Kidney epithelial cell (primary cell): ENCODE data around the gene CHAD. TPM values are rescaled to one million over a fixed set of nuclear protein-coding genes. Genes with fewer than 3 reads are reported as not detected.

Experiments used
- DNase-seq: peaks from one replicate; pipeline ENCODE4 v3.0.0-alpha.2; 2010; ENCODE audit warnings: low read depth
- H3K27me3 ChIP-seq: 2 replicates; pipeline ENCODE4 v1.6.0; 2011; ENCODE audit warnings: low read length; ENCODE audit not compliant: control insufficient read depth, insufficient read depth
- H3K36me3 ChIP-seq: 2 replicates; pipeline ENCODE4 v1.5.1; 2011; ENCODE audit warnings: low read length; ENCODE audit not compliant: control insufficient read depth, insufficient read depth
- H3K4me3 ChIP-seq: 2 replicates; pipeline ENCODE4 v1.5.1; 2011; ENCODE audit warnings: low read depth, mild to moderate bottlenecking, control low read depth, low read length
- CTCF ChIP-seq: IDR thresholded peaks from 2 replicates; pipeline ENCODE4 v1.5.1; 2011; ENCODE audit warnings: mild to moderate bottlenecking, moderate library complexity, low read length, control low read depth, inconsistent platforms; ENCODE audit not compliant: insufficient read depth, poor library complexity, severe bottlenecking
- total RNA-seq: library from RNA; depleted of rRNA; stranded (reverse); fragments of >200 nt; gene quantifications from 2 replicates; pipeline ENCODE4 v1.2.3, GENCODE V29; 2015

CHAD gene
- total RNA-seq, 1 donor from 2014 or later = not detected

- Histone ChIP-seq H3K27me3 (no peaks in the 10 kb centered on the region), H3K36me3 (no peaks in the 10 kb centered on the region), H3K4me3 (no peak overlapping the region)
- DNase-seq = no peak
- no peak for TF ChIP-seq CTCF
Observed at GRCh38 chr17:50457621-50458020, 11.1 kb downstream of the CHAD start.

- no peaks in the 10 kb centered on the region for H3K27me3 ChIP-seq
- no peaks in the 10 kb centered on the region for H3K36me3 ChIP-seq
- no peak overlapping the region for H3K4me3 ChIP-seq
- no peak for TF ChIP-seq CTCF
- no peak for DNase-seq
Observed at GRCh38 chr17:50453901-50454300, 14.8 kb downstream of the CHAD start.

GRCh38 chr17:50452630-50453300 lies 15.9 kb downstream of the CHAD start:
- no peak for DNase-seq
- H3K36me3 ChIP-seq = no peaks in the 10 kb centered on the region
- TF ChIP-seq CTCF = no peak

GRCh38 chr17:50451943-50452629 lies 16.6 kb downstream of the CHAD start:
- Histone ChIP-seq H3K4me3 (no peak overlapping the region), H3K36me3 (no peaks in the 10 kb centered on the region), H3K27me3 (no peaks in the 10 kb centered on the region)
- DNase-seq = no peak
- TF ChIP-seq CTCF = no peak

More at GRCh38 chr17:50452630-50453300, 15.9 kb downstream of the CHAD start:
- Histone ChIP-seq H3K27me3 (no peaks in the 10 kb centered on the region), H3K4me3 (no peak overlapping the region)

- no peak for DNase-seq
- H3K4me3 ChIP-seq = no peak overlapping the region
- no peaks in the 10 kb centered on the region for H3K36me3 ChIP-seq
- no peaks in the 10 kb centered on the region for H3K27me3 ChIP-seq
- no peak for TF ChIP-seq CTCF
Observed at GRCh38 chr17:50448643-50449042, 20.0 kb downstream of the CHAD start.
